GM12874 (cell line): ENCODE results near the gene MRE11.

Experiments used
- TF ChIP-seq, protein P1 (sequence below): IDR thresholded peaks from 2 replicates; pipeline ENCODE4 v1.5.1; 2011; ENCODE audit warnings: low read depth, mild to moderate bottlenecking, control low read depth, low read length, moderate library complexity; ENCODE audit not compliant: insufficient read depth

The MRE11 gene

DNA sequence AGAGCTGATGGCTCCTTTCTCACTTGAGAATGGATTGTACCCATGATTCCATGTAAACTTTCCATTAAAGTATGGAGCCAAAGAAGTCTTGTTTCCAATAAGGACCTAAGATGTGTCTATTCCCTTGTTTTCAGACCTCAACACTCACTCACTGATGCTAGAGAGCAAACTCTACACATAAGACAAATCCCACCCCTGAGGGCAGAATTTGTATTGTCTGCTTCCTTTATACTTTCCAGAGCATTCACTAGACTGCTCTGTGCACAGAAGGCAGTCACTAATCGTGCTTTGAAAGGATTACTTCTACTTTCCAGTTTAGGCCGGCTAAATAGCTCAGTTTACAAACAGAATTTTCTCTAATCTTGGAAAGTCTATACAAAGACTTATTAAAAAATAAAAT lies 6.5 kb upstream of the MRE11 start:
- TF ChIP-seq, protein P1, sequence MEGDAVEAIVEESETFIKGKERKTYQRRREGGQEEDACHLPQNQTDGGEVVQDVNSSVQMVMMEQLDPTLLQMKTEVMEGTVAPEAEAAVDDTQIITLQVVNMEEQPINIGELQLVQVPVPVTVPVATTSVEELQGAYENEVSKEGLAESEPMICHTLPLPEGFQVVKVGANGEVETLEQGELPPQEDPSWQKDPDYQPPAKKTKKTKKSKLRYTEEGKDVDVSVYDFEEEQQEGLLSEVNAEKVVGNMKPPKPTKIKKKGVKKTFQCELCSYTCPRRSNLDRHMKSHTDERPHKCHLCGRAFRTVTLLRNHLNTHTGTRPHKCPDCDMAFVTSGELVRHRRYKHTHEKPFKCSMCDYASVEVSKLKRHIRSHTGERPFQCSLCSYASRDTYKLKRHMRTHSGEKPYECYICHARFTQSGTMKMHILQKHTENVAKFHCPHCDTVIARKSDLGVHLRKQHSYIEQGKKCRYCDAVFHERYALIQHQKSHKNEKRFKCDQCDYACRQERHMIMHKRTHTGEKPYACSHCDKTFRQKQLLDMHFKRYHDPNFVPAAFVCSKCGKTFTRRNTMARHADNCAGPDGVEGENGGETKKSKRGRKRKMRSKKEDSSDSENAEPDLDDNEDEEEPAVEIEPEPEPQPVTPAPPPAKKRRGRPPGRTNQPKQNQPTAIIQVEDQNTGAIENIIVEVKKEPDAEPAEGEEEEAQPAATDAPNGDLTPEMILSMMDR, result no peak

DNA sequence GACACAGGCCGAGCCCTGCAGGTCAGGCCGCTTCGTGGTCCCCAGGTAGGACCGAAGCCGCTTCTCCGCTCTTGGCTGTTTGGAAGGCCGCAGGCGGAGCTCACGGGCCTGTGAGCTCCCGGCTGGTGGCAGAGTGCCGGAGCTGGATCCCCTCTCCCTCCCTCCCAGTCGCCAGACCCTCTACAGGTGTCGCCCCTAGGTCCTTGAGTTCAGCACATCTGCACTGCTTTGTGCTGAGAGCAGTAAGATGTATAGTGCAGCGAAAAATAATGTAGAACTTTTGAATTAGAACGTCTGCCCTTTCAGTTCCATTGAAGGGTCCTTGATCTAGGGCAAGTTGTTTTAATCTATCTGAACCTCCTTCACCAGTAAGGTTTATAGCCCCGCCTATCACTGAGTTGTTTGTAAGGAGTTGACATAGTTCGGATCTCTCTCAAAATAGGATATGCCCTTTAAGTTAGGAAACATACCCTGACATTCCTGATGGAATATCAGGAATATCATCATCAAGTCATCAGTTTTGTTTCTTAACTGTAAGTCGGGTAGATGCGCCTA lies 559 bp upstream of the MRE11 start:
- TF ChIP-seq, protein P1, result no peak

DNA sequence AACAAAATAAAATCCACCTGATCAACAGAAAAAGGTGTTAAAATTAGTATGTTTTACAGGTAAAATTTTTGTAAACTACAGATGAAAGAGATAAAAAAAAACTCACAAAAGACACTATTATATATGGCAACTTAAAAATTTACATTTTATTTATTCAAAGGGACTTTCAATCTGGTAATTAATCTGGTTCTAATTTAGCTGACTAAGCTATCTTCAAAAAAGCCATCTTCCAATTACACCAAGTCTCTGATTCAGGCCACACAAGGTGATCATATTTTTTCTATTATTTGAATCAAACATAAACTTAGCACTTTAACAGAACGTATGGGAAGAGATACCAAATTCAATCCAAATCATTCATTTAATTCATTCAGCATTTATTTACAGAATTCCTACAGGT lies 7.6 kb downstream of the MRE11 start:
- TF ChIP-seq, protein P1, result no peak

DNA sequence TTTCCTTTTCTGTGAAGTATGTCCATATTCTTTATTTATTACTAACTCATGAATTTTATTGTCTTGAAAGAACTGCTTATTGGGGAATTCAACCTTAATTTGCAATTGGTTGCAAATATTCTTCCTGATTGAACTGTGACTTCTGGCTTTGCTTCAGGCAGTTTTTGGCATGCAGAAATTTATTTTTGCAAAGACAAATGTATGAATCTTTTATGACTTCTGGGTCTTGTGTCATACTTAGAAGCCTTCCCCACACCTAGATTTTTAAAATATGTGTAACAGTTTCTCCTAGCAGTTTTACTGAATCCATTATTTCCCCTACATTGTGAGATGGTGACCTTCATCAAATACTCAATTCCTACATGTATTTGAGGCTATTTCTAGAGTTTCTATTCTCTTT lies 12.3 kb downstream of the MRE11 start:
- TF ChIP-seq, protein P1, result no peak

DNA sequence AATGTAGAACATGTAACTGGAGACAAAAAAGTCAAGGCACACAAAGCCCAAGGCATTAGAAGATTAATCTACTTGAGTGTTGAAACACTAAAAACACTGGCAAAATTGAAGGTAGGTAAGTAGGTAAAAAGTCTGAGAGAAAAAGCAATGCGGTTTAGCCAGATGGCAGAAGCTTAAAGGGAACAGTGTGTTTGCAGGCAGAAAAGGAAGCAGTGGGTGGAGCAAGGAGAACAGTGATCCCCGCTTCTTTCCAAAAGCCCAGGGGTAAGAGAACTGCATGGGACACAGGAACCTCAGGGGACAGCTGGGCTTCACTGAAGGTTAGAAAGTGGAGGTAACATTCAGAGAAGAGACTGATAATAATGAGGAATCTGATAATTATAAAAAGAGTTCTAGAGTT lies 16.0 kb downstream of the MRE11 start:
- TF ChIP-seq, protein P1, result no peak

DNA sequence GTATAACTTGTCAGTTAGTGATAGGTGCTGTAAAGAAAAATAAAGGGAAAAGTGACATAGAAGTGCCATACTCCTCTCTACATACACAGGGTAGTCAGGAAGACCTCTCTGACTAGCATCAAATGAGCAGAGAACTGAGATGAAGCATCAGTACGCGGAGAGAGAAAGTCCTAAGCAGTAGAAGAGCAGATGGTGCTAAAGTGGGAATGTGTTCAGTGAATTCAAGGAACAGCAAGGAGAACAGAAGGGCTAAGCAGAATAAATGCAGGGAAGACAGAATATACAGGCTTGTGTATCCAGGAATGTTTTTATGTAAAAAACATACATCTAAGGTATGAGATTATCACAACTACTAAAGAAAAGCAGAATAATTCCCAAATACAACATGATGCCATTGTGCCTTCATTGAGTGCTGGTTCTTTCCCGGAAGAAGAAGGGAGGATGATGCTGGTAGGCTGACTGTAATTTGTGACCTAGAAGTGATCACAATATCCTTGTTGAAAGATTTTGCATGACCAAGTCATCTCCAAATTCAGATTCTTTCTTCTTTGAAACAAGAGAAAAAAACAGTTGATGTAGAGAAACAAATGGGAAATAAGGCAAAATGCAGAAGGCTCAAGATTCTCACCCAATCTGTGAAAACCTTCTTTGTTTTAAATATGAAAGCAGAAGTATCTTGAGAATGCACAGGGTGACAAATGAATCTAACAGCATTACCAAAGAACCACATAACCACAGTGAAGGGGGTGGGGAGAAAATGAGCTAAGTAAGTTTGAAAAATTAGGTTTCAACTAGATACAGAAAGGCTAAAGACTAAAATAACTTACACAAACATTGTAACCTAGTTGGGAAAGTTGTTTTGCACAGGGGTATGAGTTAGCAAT lies 20.5 kb downstream of the MRE11 start:
- TF ChIP-seq, protein P1, result no peak

DNA sequence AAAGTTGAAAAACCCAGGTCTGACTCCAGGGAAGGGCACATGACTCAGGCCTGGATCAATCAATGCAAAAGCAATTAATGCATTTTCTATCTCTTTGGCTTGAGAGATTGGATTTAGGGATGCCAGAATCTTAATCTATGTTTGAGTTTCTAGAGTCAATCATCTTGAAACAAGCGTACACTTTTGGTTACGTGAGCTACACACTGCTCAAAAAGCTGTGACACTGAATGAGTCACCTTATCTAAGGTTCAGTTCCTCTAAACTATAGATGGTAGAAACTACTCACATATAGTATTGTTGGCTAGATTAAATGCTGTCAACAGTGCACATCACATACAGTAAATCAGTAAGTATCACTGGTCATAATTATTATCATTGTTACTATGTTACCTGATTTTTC lies 24.2 kb downstream of the MRE11 start:
- TF ChIP-seq, protein P1, result no peak
